Astrocyte of the cerebellum (primary cell): ENCODE results near the gene GET3.

Source experiments
- DNase-seq: peaks from one replicate; pipeline ENCODE4 v3.0.0-alpha.2; 2011; ENCODE audit warnings: low read depth
- H3K4me3 ChIP-seq: 2 replicates; pipeline ENCODE4 v1.5.1; 2011; ENCODE audit warnings: mild to moderate bottlenecking, low read depth, low read length, moderate library complexity
- CTCF ChIP-seq: IDR thresholded peaks from 2 replicates; pipeline ENCODE4 v1.5.1; 2012; ENCODE audit warnings: low read length, low read depth, moderate library complexity, mild to moderate bottlenecking; ENCODE audit errors: missing control alignments
- in situ Hi-C: cut with HindIII; loops from 2 replicates; pipeline ENCODE4 v1.10.0; 2017; ENCODE audit warnings: low sequenced_read_pairs

GET3 gene

GRCh38 chr19:12751635-12752034 is 14.3 kb downstream of the GET3 start, which contains the start of gene BEST2:
BEST2 (plus strand) TSS chr19:12751791; CDS start chr19:12752593, 802 bp downstream.
- no peak for TF ChIP-seq CTCF
- DNase-seq = no peak
- in situ Hi-C loops = no loop called here
- no peak within 1 kb of the TSS for H3K4me3 ChIP-seq

- in situ Hi-C loops = no loop called here
Observed at GRCh38 chr19:12752056-12752781, 14.9 kb downstream of the GET3 start.

GRCh38 chr19:12754465-12755196 is 17.3 kb downstream of the GET3 start:
- no peak overlapping the region for H3K4me3 ChIP-seq
- in situ Hi-C loops = no loop called here
- no peak for DNase-seq

More at GRCh38 chr19:12752056-12752781, 14.9 kb downstream of the GET3 start:
- no peak for TF ChIP-seq CTCF
- no peak for DNase-seq
- no peak overlapping the region for H3K4me3 ChIP-seq

GRCh38 chr19:12756150-12756883 is 19.0 kb downstream of the GET3 start:
- no peak for DNase-seq
- in situ Hi-C loops = no loop called here
- no peak for TF ChIP-seq CTCF
- no peak overlapping the region for H3K4me3 ChIP-seq

More at GRCh38 chr19:12754465-12755196, 17.3 kb downstream of the GET3 start:
- no peak for TF ChIP-seq CTCF

GRCh38 chr19:12757544-12758274 is 20.4 kb downstream of the GET3 start:
- peak; percentile 89 for TF ChIP-seq CTCF
- H3K4me3 ChIP-seq = peak overlapping the region; percentile 26
- DNase-seq = no peak
- in situ Hi-C loops = no loop called here

- in situ Hi-C loops = no loop called here
- TF ChIP-seq CTCF = no peak
- H3K4me3 ChIP-seq = no peak overlapping the region
- no peak for DNase-seq
Observed at GRCh38 chr19:12759686-12760085, 22.4 kb downstream of the GET3 start.
